Stimulated activated CD8-positive, alpha-beta memory T cell treated with anti-CD3 and anti-CD28 coated beads, Interleukin-4, amount 100 ng/mL, for 1 hour (primary cell): ENCODE measurements around the gene NRSN2.

Experiments
- DNase-seq, 2 donors: peaks; one replicate each; pipeline ENCODE4 v3.0.0-alpha.2; 2020; ENCODE audit warnings: low read depth in 2 of 2, low spot score in 1 of 2

NRSN2 gene

GRCh38 chr20:346640-347316, at the start of gene NRSN2:
TSS of gene NRSN2 (plus strand) at chr20:347111. CDS start at chr20:349644, 2,533 bp downstream.
- DNase-seq = no peak

- DNase-seq = no peak
Observed at GRCh38 chr20:297925-298775, 48.8 kb upstream of the NRSN2 start.

- DNase-seq = no peak
Observed at GRCh38 chr20:298776-299391, 48.0 kb upstream of the NRSN2 start.

GRCh38 chr20:300345-300990, 46.4 kb upstream of the NRSN2 start:
- DNase-seq = no peak

- no peak for DNase-seq
Observed at GRCh38 chr20:301886-302848, 44.7 kb upstream of the NRSN2 start.

GRCh38 chr20:305745-306144, 41.2 kb upstream of the NRSN2 start:
- DNase-seq = no peak

GRCh38 chr20:308427-309038, 38.4 kb upstream of the NRSN2 start:
- DNase-seq = no peak

- DNase-seq = no peak
Observed at GRCh38 chr20:309306-309840, 37.5 kb upstream of the NRSN2 start.

- peak in 1 of 2 donors; percentile 57 for DNase-seq
Observed at GRCh38 chr20:309841-310644, 36.9 kb upstream of the NRSN2 start.

GRCh38 chr20:310645-311044, 36.3 kb upstream of the NRSN2 start:
- DNase-seq = no peak

- no peak for DNase-seq
Observed at GRCh38 chr20:311609-312008, 35.3 kb upstream of the NRSN2 start.

- no peak for DNase-seq
Observed at GRCh38 chr20:312067-312466, 34.8 kb upstream of the NRSN2 start.

- no peak for DNase-seq
Observed at GRCh38 chr20:312866-313265, 34.0 kb upstream of the NRSN2 start.

- no peak for DNase-seq
Observed at GRCh38 chr20:313402-313801, 33.5 kb upstream of the NRSN2 start.

GRCh38 chr20:313948-314347, 33.0 kb upstream of the NRSN2 start:
- no peak for DNase-seq

GRCh38 chr20:316316-317068, 30.4 kb upstream of the NRSN2 start:
- DNase-seq = no peak

- peak; percentile 80 to 82 for DNase-seq
Observed at GRCh38 chr20:324177-325044, 22.5 kb upstream of the NRSN2 start.
